Activated CD8-positive, alpha-beta memory T cell treated with anti-CD3 and anti-CD28 coated beads, Interleukin-2, amount 10 ng/mL, durations not matched to agents 7 days and 5 days (primary cell): ENCODE measurements around the gene DIDO1. TPM values are rescaled to one million over a fixed set of nuclear protein-coding genes. Genes with fewer than 3 reads are reported as not detected.

Experiments
- ATAC-seq: fragments of 150-1000 bp; cut with Tn5 transposase; one replicate; pipeline ENCODE4 v1.10.0; 2021; ENCODE audit warnings: moderate library complexity
- CTCF ChIA-PET: fragments of 350-600 bp; sonication (Branson Sonifier 250); formaldehyde crosslinking; loops from one replicate; lab custom pipeline; 2021; ENCODE audit warnings: antibody characterized with exemption; lab: Charles Lee
- DNase-seq: peaks from one replicate; pipeline ENCODE4 v3.0.0-alpha.2; 2020
- H3K27ac Mint-ChIP-seq: one replicate; pipeline ENCODE4 v1.8.0; 2021; ENCODE audit warnings: mild to moderate bottlenecking, mixed read lengths
- H3K27me3 Mint-ChIP-seq: one replicate; pipeline ENCODE4 v1.8.0; 2021; ENCODE audit warnings: mixed read lengths
- H3K36me3 Mint-ChIP-seq: one replicate; pipeline ENCODE4 v1.8.0; 2021; ENCODE audit warnings: mild to moderate bottlenecking, mixed read lengths
- H3K4me1 Mint-ChIP-seq: one replicate; pipeline ENCODE4 v1.8.0; 2021; ENCODE audit warnings: mixed read lengths
- H3K4me3 Mint-ChIP-seq: one replicate; pipeline ENCODE4 v1.8.0; 2021; ENCODE audit warnings: mild to moderate bottlenecking, moderate library complexity, mixed read lengths
- H3K9me3 Mint-ChIP-seq: one replicate; pipeline ENCODE4 v1.8.0; 2022; ENCODE audit warnings: low read depth, mixed read lengths
- total RNA-seq, 2 experiments: library from RNA; stranded (reverse); gene quantifications; one replicate each; pipeline ENCODE4 v1.2.3, GENCODE V29; 2021

Gene DIDO1
- total RNA-seq, 2 experiments from 2014 or later = 64.6 to 87.0 TPM

GRCh38 chr20:62844182-62844581 lies 82.1 kb downstream of the DIDO1 start:
- no peak for DNase-seq
- CTCF ChIA-PET = interaction anchor here (1.0 kb wide), 1 partner anchor 12 kb away, joined by 3 read pairs; no protein-coding TSS in a partner anchor
- ATAC-seq = no peak

GRCh38 chr20:62843656-62844055 lies 82.6 kb downstream of the DIDO1 start:
- Mint-ChIP-seq H3K4me1 (no peaks in the 10 kb centered on the region), H3K4me3 (no peak overlapping the region), H3K9me3 (no peaks in the 10 kb centered on the region), H3K36me3 (peaks cover 1% of the 10 kb centered on the region), H3K27me3 (no peaks in the 10 kb centered on the region), H3K27ac (no peak overlapping the region)
- ATAC-seq (no peak), DNase-seq (no peak)
- CTCF ChIA-PET = no interaction called here

More at GRCh38 chr20:62844182-62844581, 82.1 kb downstream of the DIDO1 start:
- Mint-ChIP-seq H3K27ac (no peak overlapping the region), H3K4me1 (no peaks in the 10 kb centered on the region), H3K36me3 (peaks cover 1% of the 10 kb centered on the region), H3K9me3 (no peaks in the 10 kb centered on the region), H3K4me3 (no peak overlapping the region), H3K27me3 (no peaks in the 10 kb centered on the region)

GRCh38 chr20:62841705-62842212 lies 84.5 kb downstream of the DIDO1 start:
- Mint-ChIP-seq H3K9me3 (no peaks in the 10 kb centered on the region), H3K4me3 (no peak overlapping the region), H3K27me3 (no peaks in the 10 kb centered on the region), H3K4me1 (no peaks in the 10 kb centered on the region), H3K27ac (no peak overlapping the region), H3K36me3 (peaks cover 1% of the 10 kb centered on the region)
- CTCF ChIA-PET = no interaction called here
- ATAC-seq = no peak
- DNase-seq = no peak

GRCh38 chr20:62840244-62841197 lies 85.8 kb downstream of the DIDO1 start:
- ATAC-seq = no peak
- Mint-ChIP-seq H3K4me1 (no peaks in the 10 kb centered on the region), H3K27me3 (no peaks in the 10 kb centered on the region), H3K27ac (no peak overlapping the region), H3K9me3 (no peaks in the 10 kb centered on the region), H3K36me3 (peaks cover 1% of the 10 kb centered on the region), H3K4me3 (no peak overlapping the region)
- DNase-seq = no peak
- CTCF ChIA-PET = no interaction called here

- CTCF ChIA-PET = no interaction called here
Observed at GRCh38 chr20:62839816-62840215, 86.5 kb downstream of the DIDO1 start.

GRCh38 chr20:62839261-62839660 lies 87.0 kb downstream of the DIDO1 start:
- no peaks in the 10 kb centered on the region for H3K9me3 Mint-ChIP-seq
- no peaks in the 10 kb centered on the region for H3K4me1 Mint-ChIP-seq
- CTCF ChIA-PET = no interaction called here
- H3K27ac Mint-ChIP-seq = no peak overlapping the region
- no peak for ATAC-seq
- H3K4me3 Mint-ChIP-seq = no peak overlapping the region
- H3K27me3 Mint-ChIP-seq = no peaks in the 10 kb centered on the region
- DNase-seq = no peak
- no peaks in the 10 kb centered on the region for H3K36me3 Mint-ChIP-seq

More at GRCh38 chr20:62839816-62840215, 86.5 kb downstream of the DIDO1 start:
- DNase-seq (no peak), ATAC-seq (no peak)
- Mint-ChIP-seq H3K9me3 (no peaks in the 10 kb centered on the region), H3K4me1 (no peaks in the 10 kb centered on the region), H3K36me3 (no peaks in the 10 kb centered on the region), H3K27me3 (no peaks in the 10 kb centered on the region), H3K27ac (no peak overlapping the region), H3K4me3 (no peak overlapping the region)

- Mint-ChIP-seq H3K36me3 (no peaks in the 10 kb centered on the region), H3K27me3 (no peaks in the 10 kb centered on the region), H3K27ac (no peak overlapping the region), H3K4me3 (no peak overlapping the region), H3K4me1 (no peaks in the 10 kb centered on the region), H3K9me3 (no peaks in the 10 kb centered on the region)
- CTCF ChIA-PET = no interaction called here
- ATAC-seq = no peak
- DNase-seq = no peak
Observed at GRCh38 chr20:62838128-62838891, 88.0 kb downstream of the DIDO1 start.

GRCh38 chr20:62837790-62838127 lies 88.5 kb downstream of the DIDO1 start:
- H3K27ac Mint-ChIP-seq = no peak overlapping the region
- peaks cover 3% of the 10 kb centered on the region for H3K4me1 Mint-ChIP-seq
- H3K4me3 Mint-ChIP-seq = no peak overlapping the region
- CTCF ChIA-PET = no interaction called here
- DNase-seq (no peak), ATAC-seq (no peak)
- no peaks in the 10 kb centered on the region for H3K36me3 Mint-ChIP-seq
- H3K9me3 Mint-ChIP-seq = no peaks in the 10 kb centered on the region
- no peaks in the 10 kb centered on the region for H3K27me3 Mint-ChIP-seq

- Mint-ChIP-seq H3K27ac (no peak overlapping the region), H3K4me1 (peaks cover 9% of the 10 kb centered on the region), H3K4me3 (no peak overlapping the region), H3K9me3 (no peaks in the 10 kb centered on the region), H3K27me3 (no peaks in the 10 kb centered on the region), H3K36me3 (no peaks in the 10 kb centered on the region)
- DNase-seq (no peak), ATAC-seq (no peak)
- CTCF ChIA-PET = no interaction called here
Observed at GRCh38 chr20:62836967-62837490, 89.3 kb downstream of the DIDO1 start.

GRCh38 chr20:62835931-62836861 lies 90.1 kb downstream of the DIDO1 start:
- DNase-seq (no peak), ATAC-seq (no peak)
- no peak overlapping the region for H3K27ac Mint-ChIP-seq
- no peaks in the 10 kb centered on the region for H3K27me3 Mint-ChIP-seq
- no peaks in the 10 kb centered on the region for H3K9me3 Mint-ChIP-seq
- CTCF ChIA-PET = no interaction called here
- peaks cover 9% of the 10 kb centered on the region for H3K4me1 Mint-ChIP-seq
- no peak overlapping the region for H3K4me3 Mint-ChIP-seq
- H3K36me3 Mint-ChIP-seq = no peaks in the 10 kb centered on the region

GRCh38 chr20:62834967-62835730 lies 91.2 kb downstream of the DIDO1 start:
- Mint-ChIP-seq H3K4me3 (no peak overlapping the region), H3K9me3 (no peaks in the 10 kb centered on the region), H3K4me1 (peaks cover 9% of the 10 kb centered on the region), H3K27ac (no peak overlapping the region), H3K27me3 (no peaks in the 10 kb centered on the region), H3K36me3 (no peaks in the 10 kb centered on the region)
- ATAC-seq (no peak), DNase-seq (no peak)
- CTCF ChIA-PET = no interaction called here

- ATAC-seq = no peak
- CTCF ChIA-PET = interaction anchor here (1.3 kb wide), 1 partner anchor 12 kb away, joined by 3 read pairs; no protein-coding TSS in a partner anchor
- Mint-ChIP-seq H3K4me3 (no peak overlapping the region), H3K4me1 (peaks cover 9% of the 10 kb centered on the region), H3K27ac (no peak overlapping the region), H3K9me3 (no peaks in the 10 kb centered on the region), H3K27me3 (no peaks in the 10 kb centered on the region), H3K36me3 (no peaks in the 10 kb centered on the region)
- no peak for DNase-seq
Observed at GRCh38 chr20:62832951-62833391, 93.3 kb downstream of the DIDO1 start.
